BLaER1 treated with 17β-estradiol and CSF1 and Interleukin-3, amounts not matched to agents 10 nM and 100 nM (cell line): ENCODE data around the gene ARF3.

Experiments used
- H3K27ac ChIP-seq, 11 experiments: shearing (Covaris generic); formaldehyde crosslinking; 2 replicates each; pipeline ENCODE4 v1.8.1; 2022
- H3K27me3 ChIP-seq, 11 experiments: shearing (Covaris generic); formaldehyde crosslinking; 2 replicates each; pipeline ENCODE4 v1.8.1; 2022
- H3K36me3 ChIP-seq, 11 experiments: shearing (Covaris generic); formaldehyde crosslinking; 2 replicates each; pipeline ENCODE4 v1.8.1; 2022
- H3K4me1 ChIP-seq, 10 experiments: shearing (Covaris generic); formaldehyde crosslinking; 2 replicates each; pipeline ENCODE4 v1.8.1; 2022
- H3K4me2 ChIP-seq, 11 experiments: shearing (Covaris generic); formaldehyde crosslinking; 2 replicates each; pipeline ENCODE4 v1.8.1; 2022
- H3K4me3 ChIP-seq, 10 experiments: shearing (Covaris generic); formaldehyde crosslinking; 2 replicates each; pipeline ENCODE4 v1.8.1; 2022
- H3K9ac ChIP-seq, 11 experiments: shearing (Covaris generic); formaldehyde crosslinking; 2 replicates each; pipeline ENCODE4 v1.8.1; 2022
- H3K9me3 ChIP-seq, 11 experiments: shearing (Covaris generic); formaldehyde crosslinking; replicated peaks in 1 of 11; 2 replicates each; pipeline ENCODE4 v1.8.1; 2022
- H4K20me1 ChIP-seq, 11 experiments: shearing (Covaris generic); formaldehyde crosslinking; 2 replicates each; pipeline ENCODE4 v1.8.1; 2022
- Cebpa-rat ChIP-seq, 11 experiments: shearing (Covaris generic); IDR thresholded peaks; 2 replicates each; pipeline ENCODE4 v1.8.1; 2022

Gene ARF3

GRCh38 chr12:48995086-48995879 lies 38.0 kb upstream of the ARF3 start:
- H3K4me2 ChIP-seq: peak overlapping the region; percentile 49 to 94 (median 67)
- H3K27ac ChIP-seq: no peak overlapping the region
- H3K27me3 ChIP-seq: peaks cover 60 to 75% (median 68%) of the 10 kb centered on the region in 11 experiments
- H3K36me3 ChIP-seq: peaks cover 0 to 1% (median 0%) of the 10 kb centered on the region in 11 experiments; a peak in 1 of 22 replicates
- peaks cover 0 to 31% (median 9%) of the 10 kb centered on the region in 11 experiments; a peak in 13 of 22 replicates for H4K20me1 ChIP-seq
- H3K4me3 ChIP-seq: peak overlapping the region in 5 of 10 experiments; percentile 22 to 45 (median 34); a peak in 4 of 20 replicates
- TF ChIP-seq Cebpa-rat (IDR thresholded peaks at IDR 0.05): no peak
- H3K9me3 ChIP-seq: no peaks in the 10 kb centered on the region
- peak overlapping the region in 5 of 11 experiments; percentile 19 to 50 (median 27); a peak in 4 of 22 replicates for H3K9ac ChIP-seq
- H3K4me1 ChIP-seq: peaks cover 32 to 61% (median 55%) of the 10 kb centered on the region in 10 experiments

DNA sequence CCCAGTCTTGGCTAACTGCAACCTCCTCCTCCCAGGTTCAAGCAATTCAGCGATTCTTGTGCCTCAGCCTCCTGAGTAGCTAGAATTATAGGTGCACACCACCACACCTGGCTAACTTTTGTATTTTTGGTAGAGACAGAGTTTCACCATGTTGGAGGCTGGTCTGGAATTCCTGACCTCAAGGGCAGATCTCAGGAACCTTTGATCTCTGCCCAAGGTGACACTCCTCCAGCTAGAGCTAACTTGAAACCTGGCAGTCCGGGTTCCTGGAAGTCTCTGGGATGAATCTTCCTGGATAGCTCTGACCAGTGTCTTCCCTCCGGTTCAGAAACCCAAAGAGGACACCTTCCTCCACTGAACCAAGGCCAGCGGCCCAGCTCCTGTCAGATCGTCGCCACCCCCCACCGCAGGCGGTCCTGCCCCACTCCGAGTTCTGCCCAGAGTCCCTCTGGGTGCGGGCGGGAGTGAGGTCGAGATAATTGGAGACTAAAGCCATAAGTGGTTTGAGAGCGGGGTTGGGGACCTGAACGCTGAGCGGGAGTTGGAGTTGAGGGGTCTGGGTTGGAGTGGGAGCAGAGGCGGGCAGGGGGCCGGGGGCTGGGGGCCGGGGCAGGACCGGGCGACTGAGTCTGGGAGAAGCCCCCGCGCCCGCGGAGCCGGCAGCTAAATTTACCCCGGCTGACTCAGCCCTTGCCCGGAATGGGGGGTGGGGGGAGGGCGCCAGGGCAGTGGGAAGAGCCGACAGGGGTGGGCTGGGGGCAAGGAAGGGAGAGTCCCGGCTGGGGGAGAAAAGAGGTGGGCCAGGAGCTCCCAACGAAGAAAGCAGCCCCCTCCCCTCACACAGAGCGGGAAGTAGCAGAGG lies 37.2 kb upstream of the ARF3 start:
- no peak for TF ChIP-seq Cebpa-rat (IDR thresholded peaks at IDR 0.05)
- no peak overlapping the region for H3K4me3 ChIP-seq

GRCh38 chr12:48993787-48994186 lies 36.5 kb upstream of the ARF3 start:
- no peaks in the 10 kb centered on the region for H3K36me3 ChIP-seq
- H3K27me3 ChIP-seq: peaks cover 47 to 61% (median 56%) of the 10 kb centered on the region in 11 experiments
- no peak overlapping the region for H3K27ac ChIP-seq
- TF ChIP-seq Cebpa-rat (IDR thresholded peaks at IDR 0.05): no peak
- no peak overlapping the region for H3K4me3 ChIP-seq
- H4K20me1 ChIP-seq: peaks cover 0 to 23% (median 6%) of the 10 kb centered on the region in 11 experiments; a peak in 8 of 22 replicates
- H3K9ac ChIP-seq: no peak overlapping the region
- no peaks in the 10 kb centered on the region for H3K9me3 ChIP-seq
- no peak overlapping the region for H3K4me2 ChIP-seq
- peaks cover 19 to 50% (median 43%) of the 10 kb centered on the region in 10 experiments; a peak in 19 of 20 replicates for H3K4me1 ChIP-seq

More for the DNA sequence above, 37.2 kb upstream of the ARF3 start:
- Histone ChIP-seq H3K4me1 (peaks cover 24 to 55% (median 48%) of the 10 kb centered on the region in 10 experiments), H3K27me3 (peaks cover 52 to 67% (median 59%) of the 10 kb centered on the region in 11 experiments), H3K9ac (no peak overlapping the region), H3K4me2 (peak overlapping the region in 5 of 11 experiments; percentile 60 to 94 (median 67); a peak in 6 of 22 replicates), H3K9me3 (no peaks in the 10 kb centered on the region), H3K27ac (no peak overlapping the region), H3K36me3 (no peaks in the 10 kb centered on the region), H4K20me1 (peaks cover 0 to 25% (median 6%) of the 10 kb centered on the region in 11 experiments; a peak in 10 of 22 replicates)

DNA sequence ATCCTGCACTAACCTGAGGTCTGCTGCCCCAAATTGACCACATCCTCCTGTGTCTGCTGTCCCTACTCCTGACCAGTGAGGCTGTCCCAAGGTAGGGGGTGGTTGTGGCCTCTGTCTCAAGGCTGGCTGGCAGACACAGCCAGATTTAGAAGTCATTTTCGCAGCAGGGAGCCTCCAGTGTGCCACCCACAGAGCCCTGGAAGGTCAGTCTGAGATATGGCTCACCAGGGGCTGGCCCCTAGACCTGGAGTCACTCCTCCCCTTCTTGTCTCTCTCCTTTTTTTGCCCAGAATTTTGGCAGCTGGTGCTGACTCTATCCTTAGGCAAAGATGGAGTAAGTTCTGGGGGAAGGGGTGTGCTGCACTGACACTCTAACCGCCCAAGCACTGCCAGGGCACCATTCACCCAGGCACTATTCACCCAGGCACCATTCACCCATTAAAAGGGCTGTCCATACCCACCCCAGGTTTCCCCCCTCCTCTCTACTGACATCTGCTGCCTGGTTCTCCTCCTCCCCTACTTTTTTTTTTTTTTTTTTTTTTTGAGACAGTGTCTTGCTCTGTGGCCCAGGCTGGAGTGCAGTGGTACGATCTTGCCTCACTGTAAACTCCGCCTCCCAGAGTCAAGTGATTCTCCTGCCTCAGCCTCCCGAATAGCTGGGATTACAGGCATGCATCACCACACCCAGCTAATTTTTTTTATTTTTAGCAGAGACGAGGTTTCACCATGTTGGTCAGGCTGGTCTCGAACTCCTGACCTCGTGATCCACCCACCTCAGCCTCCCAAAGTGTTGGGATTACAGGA lies 34.2 kb upstream of the ARF3 start:
- Histone ChIP-seq H3K4me1 (peaks cover 0 to 36% (median 24%) of the 10 kb centered on the region in 10 experiments; a peak in 17 of 20 replicates), H3K36me3 (no peaks in the 10 kb centered on the region), H3K4me2 (peak overlapping the region in 9 of 11 experiments; percentile 23 to 63 (median 46); a peak in 18 of 22 replicates), H3K9ac (peak overlapping the region in 1 of 11 experiments; percentile 6; a peak in 1 of 22 replicates), H3K9me3 (no peaks in the 10 kb centered on the region), H4K20me1 (0 out of 22 replicates have a peak, but pooled peaks cover 0 to 8% (median 0%) of the 10 kb centered on the region in 11 experiments), H3K4me3 (no peak overlapping the region), H3K27ac (no peak overlapping the region), H3K27me3 (peaks cover 23 to 53% (median 33%) of the 10 kb centered on the region in 11 experiments)
- no peak for TF ChIP-seq Cebpa-rat (IDR thresholded peaks at IDR 0.05)

GRCh38 chr12:48990552-48990951 lies 33.3 kb upstream of the ARF3 start:
- Histone ChIP-seq H3K4me2 (peak overlapping the region in 9 of 11 experiments; percentile 0 to 63 (median 46); a peak in 16 of 22 replicates), H3K27me3 (peaks cover 14 to 44% (median 24%) of the 10 kb centered on the region in 11 experiments), H3K27ac (no peak overlapping the region), H3K9me3 (no peaks in the 10 kb centered on the region), H3K4me1 (peaks cover 8 to 39% (median 30%) of the 10 kb centered on the region in 10 experiments), H3K4me3 (no peak overlapping the region), H4K20me1 (peaks cover 0 to 1% (median 0%) of the 10 kb centered on the region in 11 experiments; a peak in 1 of 22 replicates), H3K9ac (peak overlapping the region in 1 of 11 experiments; percentile 6; a peak in 2 of 22 replicates), H3K36me3 (no peaks in the 10 kb centered on the region)
- no peak for TF ChIP-seq Cebpa-rat (IDR thresholded peaks at IDR 0.05)

DNA sequence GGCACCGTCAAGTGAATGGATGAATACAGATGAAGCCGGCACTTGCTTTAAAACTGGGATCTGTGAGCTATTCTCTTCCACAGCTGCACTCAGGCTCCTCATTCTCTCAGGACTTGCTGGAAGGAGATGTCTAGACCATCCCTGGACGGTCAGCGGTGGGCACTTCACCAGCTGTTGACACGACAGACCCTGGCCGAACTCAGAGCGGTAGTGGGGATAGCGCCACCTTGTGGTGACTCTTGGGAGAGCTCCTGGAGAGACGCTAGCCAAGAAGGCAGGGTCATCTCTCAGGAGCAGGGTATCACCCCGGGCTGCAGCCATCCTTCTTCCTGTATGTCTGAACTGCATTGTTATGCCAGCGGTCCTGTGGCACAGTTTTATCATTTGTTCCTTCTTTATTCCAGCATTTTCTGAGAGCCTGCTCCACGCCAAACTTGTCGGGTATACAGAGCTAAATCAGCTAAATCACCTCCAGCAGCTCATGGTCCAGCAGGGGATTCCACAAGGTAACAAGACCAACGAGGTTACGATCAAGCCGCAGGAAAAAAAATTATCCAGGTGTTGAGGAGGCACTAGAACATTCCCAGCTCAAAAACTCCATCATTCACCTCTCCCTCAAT lies 30.9 kb upstream of the ARF3 start:
- Histone ChIP-seq H3K27me3 (peaks cover 7 to 42% (median 23%) of the 10 kb centered on the region in 11 experiments), H3K9me3 (no peaks in the 10 kb centered on the region), H3K36me3 (no peaks in the 10 kb centered on the region), H3K27ac (no peak overlapping the region), H4K20me1 (peaks cover 0 to 13% (median 0%) of the 10 kb centered on the region in 11 experiments; a peak in 3 of 22 replicates), H3K4me1 (peaks cover 9 to 55% (median 43%) of the 10 kb centered on the region in 10 experiments), H3K9ac (no peak overlapping the region), H3K4me2 (0 out of 22 replicates have a peak overlapping the region, but pooled peaks of 1 of the 11 experiments have one; percentile 9), H3K4me3 (no peak overlapping the region)
- no peak for TF ChIP-seq Cebpa-rat (IDR thresholded peaks at IDR 0.05)

DNA sequence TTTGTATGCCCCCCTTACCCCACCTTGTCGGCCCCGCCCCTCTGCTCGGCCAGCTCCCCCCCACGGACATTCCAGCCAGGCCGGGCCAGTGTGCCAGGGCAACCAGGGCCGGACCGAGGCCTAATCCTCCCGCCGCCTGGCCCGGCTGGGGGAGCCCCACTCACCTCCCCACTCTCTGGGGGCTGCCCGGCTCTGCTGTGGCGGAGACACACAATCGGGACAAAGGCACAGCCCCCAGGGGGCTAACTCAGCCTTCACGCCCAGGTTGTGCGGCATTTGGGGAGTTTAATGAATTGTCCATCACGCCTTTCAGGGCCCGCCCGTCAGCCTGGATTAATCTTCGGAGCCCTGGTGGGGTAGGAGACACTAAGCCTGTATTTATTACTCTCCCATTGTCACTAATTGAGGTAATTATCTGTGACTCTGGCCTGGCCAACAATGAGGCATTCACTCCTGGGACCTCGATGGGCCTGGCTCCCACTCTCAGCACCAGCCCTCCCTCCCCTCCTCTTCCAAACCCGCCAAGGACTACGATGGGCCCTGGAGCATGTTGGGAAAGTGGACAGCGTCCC lies 29.5 kb upstream of the ARF3 start:
- Histone ChIP-seq H4K20me1 (peaks cover 0 to 25% (median 3%) of the 10 kb centered on the region in 11 experiments; a peak in 12 of 22 replicates), H3K27ac (no peak overlapping the region), H3K4me1 (peaks cover 18 to 62% (median 49%) of the 10 kb centered on the region in 10 experiments), H3K36me3 (no peaks in the 10 kb centered on the region), H3K4me3 (no peak overlapping the region), H3K27me3 (peaks cover 19 to 53% (median 35%) of the 10 kb centered on the region in 11 experiments), H3K9me3 (no peaks in the 10 kb centered on the region), H3K4me2 (peak overlapping the region in 6 of 11 experiments; percentile 79 to 94 (median 86); a peak in 10 of 22 replicates), H3K9ac (no peak overlapping the region)
- TF ChIP-seq Cebpa-rat (IDR thresholded peaks at IDR 0.05): no peak
